Activated CD4-positive, CD25-positive, alpha-beta regulatory T cell treated with anti-CD3 and anti-CD28 coated beads, Interleukin-2, amount 50 U/mL, for 16 hours (primary cell): ENCODE measurements around the gene QSOX2.

Experiments used
- DNase-seq: peaks from one replicate; pipeline ENCODE4 v3.0.0-alpha.2; 2020; ENCODE audit warnings: low read depth, low spot score

QSOX2 gene

GRCh38 chr9:136174779-136175615 is 70.6 kb downstream of the QSOX2 start:
- no peak for DNase-seq

GRCh38 chr9:136173648-136174290 is 71.8 kb downstream of the QSOX2 start:
- DNase-seq = no peak

- DNase-seq = no peak
Observed at GRCh38 chr9:136172412-136173079, 73.1 kb downstream of the QSOX2 start.

GRCh38 chr9:136171801-136172411 is 73.7 kb downstream of the QSOX2 start:
- no peak for DNase-seq

- no peak for DNase-seq
Observed at GRCh38 chr9:136171009-136171800, 74.4 kb downstream of the QSOX2 start.

GRCh38 chr9:136170006-136170901 is 75.4 kb downstream of the QSOX2 start:
- no peak for DNase-seq

GRCh38 chr9:136169495-136169894 is 76.1 kb downstream of the QSOX2 start:
- DNase-seq = no peak

GRCh38 chr9:136163248-136163850 is 82.3 kb downstream of the QSOX2 start:
- DNase-seq = no peak

GRCh38 chr9:136160995-136161610 is 84.5 kb downstream of the QSOX2 start:
- no peak for DNase-seq

- DNase-seq = no peak
Observed at GRCh38 chr9:136160381-136160841, 85.2 kb downstream of the QSOX2 start.

- no peak for DNase-seq
Observed at GRCh38 chr9:136159851-136160250, 85.8 kb downstream of the QSOX2 start.

- DNase-seq = no peak
Observed at GRCh38 chr9:136157477-136158265, 87.9 kb downstream of the QSOX2 start.
